Panc1 (cell line): ENCODE measurements around the gene SERPINB2. TPM values are rescaled to one million over a fixed set of nuclear protein-coding genes. Genes with fewer than 3 reads are reported as not detected.

Source experiments
- ATAC-seq: fragments of 200-7000 bp; cut with Tn5 transposase; 2 replicates; pipeline ENCODE4 v1.9.1; 2020; ENCODE audit warnings: mild to moderate bottlenecking, moderate library complexity
- BruUV-seq: library from RNA; stranded (reverse); fragments of 400-500 nt; replicated peaks from 2 replicates; lab custom pipeline; 2021; lab: Mats Ljungman, UMichigan
- CTCF ChIA-PET: fragments of 300-600 bp; sonication (Branson Sonifier 250); formaldehyde crosslinking; loops from one replicate; lab custom pipeline; 2022; ENCODE audit warnings: antibody characterized with exemption; lab: Charles Lee
- POLR2A ChIA-PET: fragments of 300-600 bp; sonication (Branson Sonifier 250); formaldehyde crosslinking; loops from one replicate; lab custom pipeline; 2022; ENCODE audit warnings: antibody characterized with exemption; lab: Charles Lee
- DNase-seq: peaks from one replicate; pipeline ENCODE4 v3.0.0-alpha.2; 2010; ENCODE audit warnings: low read depth, low spot score
- H3K27ac ChIP-seq: 2 replicates; pipeline ENCODE4 v1.5.1; 2011; ENCODE audit warnings: mild to moderate bottlenecking, low read length, inconsistent platforms
- H3K27me3 ChIP-seq: fragments of 200-500 bp; sonication (Bioruptor generic); 2 replicates; pipeline ENCODE4 v1.6.0; 2014; ENCODE audit warnings: low read length, inconsistent platforms; ENCODE audit not compliant: control insufficient read depth, insufficient read depth
- H3K36me3 ChIP-seq: fragments of 200-500 bp; sonication (Bioruptor generic); 2 replicates; pipeline ENCODE4 v1.5.1; 2014; ENCODE audit warnings: inconsistent platforms, mild to moderate bottlenecking, low read length, moderate library complexity; ENCODE audit not compliant: control insufficient read depth, insufficient read depth
- H3K4me1 ChIP-seq: 2 replicates; pipeline ENCODE4 v1.5.1; 2011; ENCODE audit warnings: inconsistent platforms, mild to moderate bottlenecking, low read length, moderate library complexity; ENCODE audit not compliant: control insufficient read depth, insufficient read depth
- H3K4me3 ChIP-seq, 2 experiments: 2 replicates each; pipeline ENCODE4 v1.5.1; 2011 to 2012; ENCODE audit warnings: low read depth in 2 of 2, low read length in 2 of 2, mild to moderate bottlenecking in 2 of 2, inconsistent platforms in 1 of 2, moderate library complexity in 1 of 2
- H3K9me3 ChIP-seq: fragments of 200-500 bp; sonication (Bioruptor generic); 2 replicates; pipeline ENCODE4 v1.5.1; 2014; ENCODE audit warnings: low read depth, mild to moderate bottlenecking, inconsistent platforms, low read length, moderate library complexity; ENCODE audit not compliant: control insufficient read depth, insufficient read depth
- CTCF ChIP-seq: fragments of 450-650 bp; IDR thresholded peaks from 2 replicates; pipeline ENCODE4 v1.5.1; 2017; ENCODE audit warnings: mild to moderate bottlenecking
- POLR2AphosphoS5 ChIP-seq: IDR thresholded peaks from 2 replicates; pipeline ENCODE4 v1.6.1; 2012; ENCODE audit warnings: mild to moderate bottlenecking, low read depth, low read length, moderate library complexity
- REST ChIP-seq, 2 experiments: IDR thresholded peaks; 2 replicates each; pipeline ENCODE4 v1.6.1; 2011 to 2012; ENCODE audit warnings: low read depth in 2 of 2, control low read depth in 1 of 2, low read length in 1 of 2, mild to moderate bottlenecking in 1 of 2, moderate library complexity in 1 of 2; ENCODE audit not compliant: insufficient read depth in 1 of 2
- SIN3A ChIP-seq: IDR thresholded peaks from 2 replicates; pipeline ENCODE4 v1.6.1; 2012; ENCODE audit warnings: low read depth, mild to moderate bottlenecking, low read length, moderate library complexity, borderline replicate concordance; ENCODE audit not compliant: insufficient read depth
- TCF7L2 ChIP-seq: IDR thresholded peaks from 2 replicates; pipeline ENCODE4 v1.6.1; 2011; ENCODE audit warnings: mild to moderate bottlenecking, low read depth, low read length, inconsistent platforms
- in situ Hi-C: cut with HindIII; loops from 2 replicates; pipeline ENCODE4 v1.10.0; 2016; ENCODE audit warnings: low sequenced_read_pairs, low pct_unique_long_range_greater_than_20kb
- intact Hi-C: fragments of 100-400 bp; cut with micrococcal nuclease; formaldehyde crosslinking; loops from one replicate; pipeline ENCODE4 v1.10.0; 2022; ENCODE audit not compliant: unreplicated experiment
- total RNA-seq: library from RNA; stranded (reverse); gene quantifications from one replicate; pipeline ENCODE4 v1.2.1, GENCODE V29; 2021; ENCODE audit not compliant: unreplicated experiment

The SERPINB2 gene
- total RNA-seq, 1 experiment from 2014 or later = not detected

- intact Hi-C loops (no loop called here), in situ Hi-C loops (no loop called here)
- no TSS peak for BruUV-seq
Measured at GRCh38 chr18:63949068-63949737, 61.7 kb downstream of the SERPINB2 start, which contains the start of gene HMSD. Gene HMSD (plus strand): TSS chr18:63949301. CDS start chr18:63953456, 4,155 bp downstream.

GRCh38 chr18:63951302-63951705, 63.8 kb downstream of the SERPINB2 start:
- DNase-seq (no peak), ATAC-seq (no peak)
- H3K4me1 ChIP-seq = no peaks in the 10 kb centered on the region
- H3K27ac ChIP-seq = no peak overlapping the region
- TF ChIP-seq POLR2AphosphoS5 = no peak
- TF ChIP-seq CTCF = no peak; the same call in 1 of the 2 replicates
- no peak for TF ChIP-seq REST (IDR thresholded peaks at IDR 0.05; ENCODE audit: insufficient read depth in 1 of 2, low read depth in 2 of 2, low read length in 1 of 2)
- no peak for TF ChIP-seq TCF7L2
- TF ChIP-seq SIN3A = no peak
- CTCF ChIA-PET = no interaction called here
- H3K9me3 ChIP-seq = no peaks in the 10 kb centered on the region
- POLR2A ChIA-PET = no interaction called here
- H3K4me3 ChIP-seq = no peak overlapping the region
- BruUV-seq = no TSS peak
- no peaks in the 10 kb centered on the region for H3K36me3 ChIP-seq
- intact Hi-C loops (no loop called here), in situ Hi-C loops (no loop called here)
- no peaks in the 10 kb centered on the region for H3K27me3 ChIP-seq

More at GRCh38 chr18:63949068-63949737, 61.7 kb downstream of the SERPINB2 start, which contains the start of gene HMSD:
- H3K9me3 ChIP-seq = no peaks in the 10 kb centered on the region
- peak within 1 kb of the TSS; percentile 45 to 64 for H3K4me3 ChIP-seq
- H3K27ac ChIP-seq = no peak within 1 kb of the TSS
- no peak for TF ChIP-seq POLR2AphosphoS5
- TF ChIP-seq REST (IDR thresholded peaks at IDR 0.05; ENCODE audit: insufficient read depth in 1 of 2, low read depth in 2 of 2, low read length in 1 of 2) = no peak
- TF ChIP-seq TCF7L2 = no peak
- peak; percentile 59 for TF ChIP-seq CTCF
- POLR2A ChIA-PET = no interaction called here
- H3K36me3 ChIP-seq = no peaks in the 10 kb centered on the region
- ATAC-seq = peak; percentile 100
- no peak for DNase-seq
- CTCF ChIA-PET = no interaction called here
- no peaks in the 10 kb centered on the region for H3K27me3 ChIP-seq
- H3K4me1 ChIP-seq = no peaks in the 10 kb centered on the region
